NCI-H1092 treated with DMSO at 0.1 percent for 48 hours (cell line): Measurements from ENCODE around the gene KCTD10.
"Not testable (repeated sequence)": the region's sequence is repeated elsewhere in the genome, so short reads cannot be mapped to it uniquely, and the experiment has no call there.

Experiments
- DNase-seq: peaks from one replicate; lab custom pipeline; 2025; lab: John Stamatoyannopoulos, UW

Gene KCTD10

DNA sequence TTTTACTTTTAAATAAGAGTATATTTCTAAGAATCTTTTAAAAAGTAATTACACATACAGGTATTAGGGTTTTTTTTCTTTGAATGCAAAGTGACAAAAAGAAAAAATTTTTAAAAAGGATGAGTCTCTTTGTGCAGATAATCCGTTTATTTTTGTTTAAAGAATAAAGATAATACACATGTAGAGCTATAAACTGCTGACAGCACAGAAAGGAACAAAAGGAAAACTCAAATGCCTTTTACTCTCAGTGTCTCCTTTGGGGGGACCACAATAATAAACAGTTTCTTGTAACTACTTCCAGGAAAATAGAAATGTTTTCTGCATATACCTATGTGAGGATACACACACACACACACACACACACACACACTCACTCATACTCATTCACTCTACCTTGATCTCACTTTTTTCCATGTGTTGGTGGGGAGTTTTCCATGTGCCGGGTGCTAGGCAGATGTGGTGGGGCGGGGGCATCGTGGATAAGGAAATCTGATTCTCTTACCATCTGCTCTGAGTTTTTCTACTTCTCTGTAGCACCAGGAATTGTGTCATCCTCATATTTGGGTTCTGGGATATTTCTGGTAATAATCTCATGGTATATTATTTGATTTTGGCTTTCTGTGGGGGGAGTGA, 58.1 kb downstream of the KCTD10 start:
- DNase-seq: no peak

DNA sequence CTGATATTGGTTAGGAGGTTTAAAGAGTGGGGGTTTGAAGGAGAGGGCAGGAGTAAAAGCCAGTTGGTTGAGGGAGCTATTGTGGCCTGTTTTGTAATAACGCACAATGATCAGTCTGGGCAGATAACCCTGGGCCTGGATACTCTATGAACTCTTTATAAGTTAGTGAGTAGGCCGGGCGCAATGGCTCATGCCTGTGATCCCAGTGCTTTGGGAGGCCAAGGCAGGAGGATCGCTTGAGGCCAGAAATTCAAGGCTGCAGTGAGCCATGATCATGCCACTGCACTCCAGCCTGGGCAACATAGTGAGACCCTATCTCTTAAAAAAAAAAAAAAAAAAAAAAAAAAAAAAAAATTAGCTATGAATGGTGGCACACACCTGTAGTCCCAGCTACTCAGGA, 71.0 kb downstream of the KCTD10 start:
- DNase-seq: not testable (repeated sequence)

DNA sequence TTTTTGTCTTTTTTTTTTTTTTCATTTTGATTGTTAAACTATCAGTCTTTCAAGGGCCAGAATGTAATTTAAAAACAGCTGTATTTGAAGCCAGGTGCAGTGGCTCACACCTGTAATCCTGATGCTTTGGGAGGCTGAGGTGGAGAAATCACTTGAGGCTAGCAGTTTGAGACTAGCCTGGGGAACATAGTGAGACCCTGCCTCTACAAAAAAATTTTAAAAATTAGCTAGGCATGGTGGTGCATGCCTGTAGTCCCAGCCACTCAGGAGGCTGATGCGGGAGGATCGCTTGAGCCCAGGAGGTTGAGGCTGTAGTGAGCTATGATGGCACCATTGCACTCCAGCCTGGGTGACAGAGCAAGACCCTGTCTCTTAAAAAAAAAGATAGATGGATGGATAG, 72.3 kb downstream of the KCTD10 start:
- not testable (repeated sequence) for DNase-seq
